K562 (cell line): Measurements from ENCODE around the gene FAM193A. TPM values are rescaled to one million over a fixed set of nuclear protein-coding genes. Genes with fewer than 3 reads are reported as not detected.

Experiments used
- ETV1 ChIP-seq: fragments of 450-650 bp; conservative IDR thresholded peaks from 2 replicates; pipeline ENCODE4 v1.6.1; 2016; ENCODE audit warnings: missing genetic modification characterization, control low read depth, low read depth, missing compliant biosample characterization
- EWSR1 ChIP-seq: fragments of 450-650 bp; IDR thresholded peaks from 2 replicates; pipeline ENCODE4 v1.6.1; 2018; ENCODE audit warnings: borderline replicate concordance, mild to moderate bottlenecking, low read depth, moderate library complexity; ENCODE audit not compliant: partially characterized antibody
- HLTF ChIP-seq: fragments of 450-650 bp; IDR thresholded peaks from 2 replicates; pipeline ENCODE4 v1.6.1; 2016
- MAFF ChIP-seq: IDR thresholded peaks from 2 replicates; pipeline ENCODE4 v1.6.1; 2012; ENCODE audit warnings: low read length, improper control_type of control experiment
- MCM2 ChIP-seq: fragments of 450-650 bp; IDR thresholded peaks from 2 replicates; pipeline ENCODE4 v1.6.1; 2017; ENCODE audit warnings: low read depth, mild to moderate bottlenecking
- PTTG1 ChIP-seq: fragments of 450-650 bp; IDR thresholded peaks from 2 replicates; pipeline ENCODE4 v1.6.1; 2016; ENCODE audit warnings: low read depth, mild to moderate bottlenecking, missing genetic modification characterization, missing compliant biosample characterization
- ZNF212 ChIP-seq: fragments of 450-650 bp; formaldehyde crosslinking; IDR thresholded peaks from 2 replicates; pipeline ENCODE4 v1.4.0; 2020; ENCODE audit warnings: mild to moderate bottlenecking
- ZNF436 ChIP-seq: fragments of 250-450, 450-650 bp; sonication (Bioruptor Pico); formaldehyde crosslinking; IDR thresholded peaks from 2 replicates; pipeline ENCODE4 v1.7.0; 2020; ENCODE audit warnings: mild to moderate bottlenecking
- polyA plus RNA-seq, 8 experiments: library from polyadenylated mRNA; depleted of rRNA in 4 of 8; stranded (reverse) in 5 of 8; unstranded in 3 of 8; fragments of >200 nt; fragmentation: Nextera tagmentation in 2 of 8; fragmentation: Illumina TruSeq in 1 of 8; extraction: Ambion mirVana in 2 of 8; extraction: Trizol in 1 of 8; gene quantifications; 2 replicates each; pipeline versions ENCODE4 v1.2.1 to v1.2.3, GENCODE V29; 2011 to 2014; ENCODE audit warnings: inconsistent platforms in 1 of 8, missing spikeins in 1 of 8
- total RNA-seq, 7 experiments: library from RNA; depleted of rRNA in 6 of 7; stranded (reverse); fragments of >200 nt in 6 of 7; fragmentation: Illumina TruSeq in 2 of 7; extraction: Trizol in 2 of 7; gene quantifications; 2 replicates each; pipeline versions ENCODE4 v1.2.1 to v1.2.3, GENCODE V29; 2011 to 2021; ENCODE audit warnings: low replicate concordance in 1 of 7
- TF ChIP-seq, protein P1 (sequence below), 2 experiments: fragments of 450-650 bp; IDR thresholded peaks; 2 replicates each; pipeline ENCODE4 v1.6.1; 2016; ENCODE audit warnings: mild to moderate bottlenecking in 2 of 2, borderline replicate concordance in 1 of 2, low read depth in 1 of 2, moderate library complexity in 1 of 2
- TF ChIP-seq, protein P2 (sequence below), 2 experiments: fragments of 450-650 bp in 1 of 2; IDR thresholded peaks; 2 replicates each; pipeline ENCODE4 v1.6.1; 2011 to 2017; ENCODE audit warnings: low read depth in 2 of 2, antibody characterized with exemption in 1 of 2, borderline replicate concordance in 1 of 2, low read length in 1 of 2, mild to moderate bottlenecking in 1 of 2, mixed read lengths in 1 of 2; ENCODE audit not compliant: control insufficient read depth in 1 of 2
- TF ChIP-seq, protein P3 (sequence below), 2 experiments: IDR thresholded peaks; 2 replicates each; pipeline ENCODE4 v1.6.1; 2011; ENCODE audit warnings: borderline replicate concordance in 1 of 2, control low read depth in 1 of 2, low read depth in 1 of 2, low read length in 1 of 2, mild to moderate bottlenecking in 1 of 2, mixed read lengths in 1 of 2, moderate library complexity in 1 of 2; ENCODE audit not compliant: insufficient read depth in 1 of 2, insufficient read length in 1 of 2, poor library complexity in 1 of 2, severe bottlenecking in 1 of 2; ENCODE audit errors: extremely low read depth in 1 of 2
- TF ChIP-seq, protein P4 (sequence below): fragments of 450-650 bp; IDR thresholded peaks from 2 replicates; pipeline ENCODE4 v1.6.1; 2016; ENCODE audit warnings: missing biosample characterization, missing genetic modification characterization

Gene FAM193A
- total and polyA plus RNA-seq, 9 of the 15 experiments (the other 6 are each of a cell fraction or from before 2014, with no cell fraction given) = 0.46 to 24.6 (median 9.6) TPM

DNA sequence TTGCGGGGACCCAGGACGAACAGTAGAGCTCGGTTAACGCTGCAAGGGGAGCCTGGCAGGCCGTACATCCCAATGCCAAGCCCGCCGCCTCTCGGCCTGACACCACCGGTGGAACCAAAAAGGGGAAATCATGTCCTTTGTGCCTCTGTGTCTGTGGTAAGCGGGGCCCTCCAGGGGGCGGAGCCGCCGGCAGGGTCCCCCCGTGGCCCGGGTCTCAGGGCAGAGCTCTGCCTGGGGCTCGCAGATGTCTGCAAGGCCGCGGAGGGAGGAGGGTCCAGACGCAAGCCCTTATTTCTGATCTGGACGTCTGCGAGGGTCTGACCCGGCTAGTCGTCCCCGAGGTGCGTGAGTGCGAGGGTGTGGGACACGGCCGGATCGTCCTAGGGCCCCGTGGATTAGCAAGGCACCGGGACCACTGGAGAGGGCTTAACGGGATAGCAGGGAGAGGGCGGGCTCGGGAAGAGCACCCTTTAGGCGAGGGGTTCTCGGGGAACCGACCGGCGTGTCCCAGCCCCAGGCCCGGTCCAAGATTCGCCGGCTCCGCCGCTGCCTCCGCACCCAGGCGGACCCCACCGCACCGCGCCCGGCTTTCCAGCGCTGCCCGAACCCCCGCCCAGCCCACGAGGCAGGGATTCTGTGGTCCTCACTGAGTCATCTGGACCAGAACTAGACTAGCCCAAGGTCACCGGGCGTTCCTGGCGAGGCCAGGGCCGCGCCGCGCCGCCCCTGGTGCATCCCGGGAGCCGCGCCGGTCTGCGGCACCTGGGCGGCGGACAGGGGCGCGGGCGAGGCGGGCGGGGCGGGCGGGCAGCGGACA is 863 bp upstream of the FAM193A start (continued):
- TF ChIP-seq, protein P1, sequence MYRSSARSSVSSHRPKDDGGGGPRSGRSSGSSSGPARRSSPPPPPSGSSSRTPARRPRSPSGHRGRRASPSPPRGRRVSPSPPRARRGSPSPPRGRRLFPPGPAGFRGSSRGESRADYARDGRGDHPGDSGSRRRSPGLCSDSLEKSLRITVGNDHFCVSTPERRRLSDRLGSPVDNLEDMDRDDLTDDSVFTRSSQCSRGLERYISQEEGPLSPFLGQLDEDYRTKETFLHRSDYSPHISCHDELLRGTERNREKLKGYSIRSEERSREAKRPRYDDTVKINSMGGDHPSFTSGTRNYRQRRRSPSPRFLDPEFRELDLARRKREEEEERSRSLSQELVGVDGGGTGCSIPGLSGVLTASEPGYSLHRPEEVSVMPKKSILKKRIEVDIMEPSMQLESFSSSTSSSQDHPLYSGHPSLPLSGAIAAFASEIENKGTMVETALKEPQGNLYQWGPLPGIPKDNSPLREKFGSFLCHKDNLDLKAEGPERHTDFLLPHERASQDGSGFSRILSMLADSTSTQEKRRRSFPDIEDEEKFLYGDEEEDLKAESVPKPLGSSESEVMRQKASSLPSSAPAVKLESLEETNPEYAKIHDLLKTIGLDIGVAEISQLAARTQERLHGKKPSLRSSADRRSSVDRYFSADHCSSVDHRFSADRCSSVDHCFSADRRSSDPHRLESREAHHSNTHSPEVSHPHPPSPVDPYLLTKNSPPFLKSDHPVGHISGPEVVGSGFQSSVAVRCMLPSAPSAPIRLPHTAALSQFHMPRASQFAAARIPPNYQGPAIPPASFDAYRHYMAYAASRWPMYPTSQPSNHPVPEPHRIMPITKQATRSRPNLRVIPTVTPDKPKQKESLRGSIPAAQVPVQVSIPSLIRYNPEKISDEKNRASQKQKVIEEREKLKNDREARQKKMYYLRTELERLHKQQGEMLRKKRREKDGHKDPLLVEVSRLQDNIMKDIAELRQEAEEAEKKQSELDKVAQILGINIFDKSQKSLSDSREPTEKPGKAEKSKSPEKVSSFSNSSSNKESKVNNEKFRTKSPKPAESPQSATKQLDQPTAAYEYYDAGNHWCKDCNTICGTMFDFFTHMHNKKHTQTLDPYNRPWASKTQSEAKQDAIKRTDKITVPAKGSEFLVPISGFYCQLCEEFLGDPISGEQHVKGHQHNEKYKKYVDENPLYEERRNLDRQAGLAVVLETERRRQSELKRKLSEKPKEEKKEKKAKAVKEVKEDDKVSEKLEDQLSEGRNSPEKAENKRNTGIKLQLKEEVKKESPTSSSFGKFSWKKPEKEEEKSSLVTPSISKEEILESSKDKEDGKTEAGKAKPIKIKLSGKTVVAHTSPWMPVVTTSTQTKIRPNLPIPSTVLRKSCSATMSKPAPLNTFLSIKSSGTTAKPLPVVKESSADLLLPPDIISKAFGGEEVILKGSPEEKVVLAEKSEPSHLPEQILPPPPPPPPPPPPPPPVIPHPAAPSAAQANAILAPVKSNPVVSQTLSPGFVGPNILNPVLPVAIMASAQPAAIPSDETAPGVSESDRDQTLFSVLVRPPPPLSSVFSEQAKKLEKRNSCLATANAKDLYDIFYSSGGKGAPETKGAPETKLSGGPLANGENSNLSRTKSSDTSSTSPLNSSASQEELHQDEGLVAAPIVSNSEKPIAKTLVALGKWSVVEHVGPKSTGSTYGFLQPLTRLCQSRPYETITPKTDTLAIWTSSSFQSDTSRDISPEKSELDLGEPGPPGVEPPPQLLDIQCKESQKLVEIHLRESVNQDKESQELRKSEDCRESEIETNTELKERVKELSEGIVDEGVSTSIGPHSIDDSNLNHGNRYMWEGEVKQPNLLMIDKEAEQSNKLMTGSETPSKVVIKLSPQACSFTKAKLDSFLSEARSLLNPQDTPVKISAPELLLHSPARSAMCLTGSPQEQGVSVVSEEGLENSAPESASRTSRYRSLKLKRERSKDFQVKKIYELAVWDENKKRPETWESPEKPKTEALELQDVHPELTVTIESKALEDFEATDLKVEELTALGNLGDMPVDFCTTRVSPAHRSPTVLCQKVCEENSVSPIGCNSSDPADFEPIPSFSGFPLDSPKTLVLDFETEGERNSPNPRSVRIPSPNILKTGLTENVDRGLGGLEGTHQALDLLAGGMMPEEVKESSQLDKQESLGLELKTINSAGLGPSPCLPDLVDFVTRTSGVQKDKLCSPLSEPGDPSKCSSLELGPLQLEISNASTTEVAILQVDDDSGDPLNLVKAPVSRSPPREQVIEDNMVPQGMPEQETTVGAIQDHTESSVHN (IDR thresholded peaks at IDR 0.05; ENCODE audit: borderline replicate concordance in 1 of 2, low read depth in 1 of 2) = no peak
- no peak for TF ChIP-seq ETV1
- TF ChIP-seq ZNF436 (CRISPR knock-in tag) = no peak
- no peak for TF ChIP-seq MCM2
- no peak for TF ChIP-seq MAFF
- TF ChIP-seq, protein P2, sequence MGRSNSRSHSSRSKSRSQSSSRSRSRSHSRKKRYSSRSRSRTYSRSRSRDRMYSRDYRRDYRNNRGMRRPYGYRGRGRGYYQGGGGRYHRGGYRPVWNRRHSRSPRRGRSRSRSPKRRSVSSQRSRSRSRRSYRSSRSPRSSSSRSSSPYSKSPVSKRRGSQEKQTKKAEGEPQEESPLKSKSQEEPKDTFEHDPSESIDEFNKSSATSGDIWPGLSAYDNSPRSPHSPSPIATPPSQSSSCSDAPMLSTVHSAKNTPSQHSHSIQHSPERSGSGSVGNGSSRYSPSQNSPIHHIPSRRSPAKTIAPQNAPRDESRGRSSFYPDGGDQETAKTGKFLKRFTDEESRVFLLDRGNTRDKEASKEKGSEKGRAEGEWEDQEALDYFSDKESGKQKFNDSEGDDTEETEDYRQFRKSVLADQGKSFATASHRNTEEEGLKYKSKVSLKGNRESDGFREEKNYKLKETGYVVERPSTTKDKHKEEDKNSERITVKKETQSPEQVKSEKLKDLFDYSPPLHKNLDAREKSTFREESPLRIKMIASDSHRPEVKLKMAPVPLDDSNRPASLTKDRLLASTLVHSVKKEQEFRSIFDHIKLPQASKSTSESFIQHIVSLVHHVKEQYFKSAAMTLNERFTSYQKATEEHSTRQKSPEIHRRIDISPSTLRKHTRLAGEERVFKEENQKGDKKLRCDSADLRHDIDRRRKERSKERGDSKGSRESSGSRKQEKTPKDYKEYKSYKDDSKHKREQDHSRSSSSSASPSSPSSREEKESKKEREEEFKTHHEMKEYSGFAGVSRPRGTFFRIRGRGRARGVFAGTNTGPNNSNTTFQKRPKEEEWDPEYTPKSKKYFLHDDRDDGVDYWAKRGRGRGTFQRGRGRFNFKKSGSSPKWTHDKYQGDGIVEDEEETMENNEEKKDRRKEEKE (IDR thresholded peaks at IDR 0.05; ENCODE audit: borderline replicate concordance in 1 of 2, control insufficient read depth in 1 of 2, low read depth in 2 of 2, low read length in 1 of 2) = no peak
- TF ChIP-seq PTTG1 = no peak
- TF ChIP-seq HLTF = no peak
- no peak for TF ChIP-seq EWSR1
- TF ChIP-seq, protein P3, sequence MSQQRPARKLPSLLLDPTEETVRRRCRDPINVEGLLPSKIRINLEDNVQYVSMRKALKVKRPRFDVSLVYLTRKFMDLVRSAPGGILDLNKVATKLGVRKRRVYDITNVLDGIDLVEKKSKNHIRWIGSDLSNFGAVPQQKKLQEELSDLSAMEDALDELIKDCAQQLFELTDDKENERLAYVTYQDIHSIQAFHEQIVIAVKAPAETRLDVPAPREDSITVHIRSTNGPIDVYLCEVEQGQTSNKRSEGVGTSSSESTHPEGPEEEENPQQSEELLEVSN (IDR thresholded peaks at IDR 0.05; ENCODE audit: borderline replicate concordance in 1 of 2, extremely low read depth in 1 of 2, insufficient read depth in 1 of 2, insufficient read length in 1 of 2, low read depth in 1 of 2, low read length in 1 of 2, poor library complexity in 1 of 2, severe bottlenecking in 1 of 2) = no peak
- no peak for TF ChIP-seq ZNF212 (CRISPR knock-in tag)
- TF ChIP-seq, protein P4, sequence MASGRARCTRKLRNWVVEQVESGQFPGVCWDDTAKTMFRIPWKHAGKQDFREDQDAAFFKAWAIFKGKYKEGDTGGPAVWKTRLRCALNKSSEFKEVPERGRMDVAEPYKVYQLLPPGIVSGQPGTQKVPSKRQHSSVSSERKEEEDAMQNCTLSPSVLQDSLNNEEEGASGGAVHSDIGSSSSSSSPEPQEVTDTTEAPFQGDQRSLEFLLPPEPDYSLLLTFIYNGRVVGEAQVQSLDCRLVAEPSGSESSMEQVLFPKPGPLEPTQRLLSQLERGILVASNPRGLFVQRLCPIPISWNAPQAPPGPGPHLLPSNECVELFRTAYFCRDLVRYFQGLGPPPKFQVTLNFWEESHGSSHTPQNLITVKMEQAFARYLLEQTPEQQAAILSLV (tag) = no peak
